A549 (cell line): Measurements from ENCODE around the gene TMC5. TPM values are rescaled to one million over a fixed set of nuclear protein-coding genes. Genes with fewer than 3 reads are reported as not detected.

Experiments
- ATAC-seq, 2 experiments: fragments of 200-7000 bp in 1 of 2; fragments of >200 bp in 1 of 2; cut with Nextera tagmentation in 1 of 2; cut with Tn5 transposase in 1 of 2; 3 replicates each; pipeline versions ENCODE4 v1.8.0 to v1.9.1; 2018 to 2020; ENCODE audit warnings: mild to moderate bottlenecking in 1 of 2, moderate library complexity in 1 of 2
- CTCF ChIA-PET: fragments of 300-600 bp; sonication (Branson Sonifier 250); formaldehyde crosslinking; extraction: SDS; loops from one replicate; lab custom pipeline; 2021; ENCODE audit warnings: antibody characterized with exemption, inconsistent platforms; lab: Yijun Ruan, JAX
- POLR2A ChIA-PET: fragments of 350-600 bp; formaldehyde crosslinking; extraction: SDS; loops from one replicate; lab custom pipeline; 2021; ENCODE audit warnings: antibody characterized with exemption, inconsistent platforms; lab: Yijun Ruan, JAX
- DNase-seq, 2 experiments: peaks; one replicate each; pipeline versions ENCODE4 v3.0.0 to v3.0.0-alpha.2; 2011 to 2016; ENCODE audit warnings: low read depth in 1 of 2, low spot score in 1 of 2
- FAIRE-seq: peaks from 2 replicates; lab custom pipeline; 2011; peaks lifted over from hg19 to GRCh38; lab: Jason Lieb, UNC
- H3K27ac ChIP-seq, 2 experiments: fragments of >200 bp; sonication (Bioruptor Twin); formaldehyde crosslinking; 3 replicates each; pipeline ENCODE4 v1.5.1; 2016 to 2017
- H3K4me1 ChIP-seq: fragments of >200 bp; sonication (Bioruptor Twin); formaldehyde crosslinking; 3 replicates; pipeline ENCODE4 v1.6.1; 2016
- H3K4me2 ChIP-seq: fragments of >200 bp; sonication (Bioruptor Twin); formaldehyde crosslinking; 3 replicates; pipeline ENCODE4 v1.6.1; 2016
- H3K4me3 ChIP-seq: fragments of >200 bp; sonication (Bioruptor Twin); formaldehyde crosslinking; 3 replicates; pipeline ENCODE4 v1.5.1; 2016
- H3K9me3 ChIP-seq: fragments of >200 bp; sonication (Bioruptor Twin); formaldehyde crosslinking; 3 replicates; pipeline ENCODE4 v1.6.1; 2016
- ATOH8 ChIP-seq: fragments of 250-450 bp; sonication (Bioruptor Pico); IDR thresholded peaks from 2 replicates; pipeline ENCODE4 v1.5.0; 2020; ENCODE audit warnings: low read depth, mild to moderate bottlenecking, moderate library complexity
- BHLHE40 ChIP-seq: IDR thresholded peaks from 2 replicates; pipeline ENCODE4 v1.6.1; 2012; ENCODE audit warnings: low read depth, low read length, inconsistent platforms
- CHD2 ChIP-seq: fragments of 150-350 bp; IDR thresholded peaks from 2 replicates; pipeline ENCODE4 v1.6.1; 2014; ENCODE audit warnings: low read length; ENCODE audit not compliant: partially characterized antibody
- CHD4 ChIP-seq: fragments of 200-600 bp; sonication (generic); IDR thresholded peaks from 2 replicates; pipeline ENCODE4 v1.6.1; 2016; ENCODE audit warnings: antibody characterized with exemption, mild to moderate bottlenecking, borderline replicate concordance
- ELK1 ChIP-seq: fragments of 150-350 bp; IDR thresholded peaks from 2 replicates; pipeline ENCODE4 v1.6.1; 2014; ENCODE audit warnings: low read depth, mild to moderate bottlenecking, low read length
- ESRRA ChIP-seq: fragments of 150-350 bp; IDR thresholded peaks from 2 replicates; pipeline ENCODE4 v1.6.1; 2014; ENCODE audit warnings: mild to moderate bottlenecking, low read length, borderline replicate concordance
- FOSB ChIP-seq: fragments of 250-450 bp; sonication (Bioruptor Pico); IDR thresholded peaks from 2 replicates; pipeline ENCODE4 v1.5.0; 2020; ENCODE audit warnings: mild to moderate bottlenecking, moderate library complexity
- HES2 ChIP-seq: fragments of >200 bp; sonication (Bioruptor Twin); formaldehyde crosslinking; IDR thresholded peaks from 2 replicates; pipeline ENCODE4 v1.6.1; 2016
- HEYL ChIP-seq: fragments of 250-450 bp; sonication (Bioruptor Pico); IDR thresholded peaks from 2 replicates; pipeline ENCODE4 v1.8.0; 2021; ENCODE audit warnings: mild to moderate bottlenecking, moderate library complexity
- HMGXB4 ChIP-seq: fragments of 250-450 bp; sonication (Bioruptor Pico); IDR thresholded peaks from 2 replicates; pipeline ENCODE4 v1.5.0; 2021; ENCODE audit warnings: mild to moderate bottlenecking, moderate library complexity, borderline replicate concordance
- HOXA7 ChIP-seq: fragments of 250-450 bp; sonication (Bioruptor Pico); IDR thresholded peaks from 2 replicates; pipeline ENCODE4 v1.5.0; 2020; ENCODE audit warnings: mild to moderate bottlenecking, moderate library complexity
- HOXB5 ChIP-seq: fragments of 250-450 bp; sonication (Bioruptor Pico); IDR thresholded peaks from 2 replicates; pipeline ENCODE4 v1.5.0; 2020; ENCODE audit warnings: mild to moderate bottlenecking, moderate library complexity
- KDM1A ChIP-seq: fragments of 200-600 bp; sonication (generic); IDR thresholded peaks from 2 replicates; pipeline ENCODE4 v1.6.1; 2016; ENCODE audit warnings: low read depth, mild to moderate bottlenecking
- KDM5A ChIP-seq: fragments of 200-600 bp; sonication (generic); IDR thresholded peaks from 2 replicates; pipeline ENCODE4 v1.6.1; 2016; ENCODE audit warnings: antibody characterized with exemption, mild to moderate bottlenecking
- NFE2L2 ChIP-seq: fragments of 150-350 bp; conservative IDR thresholded peaks from 2 replicates; pipeline ENCODE4 v1.6.1; 2014; ENCODE audit warnings: low read length
- NR3C1 ChIP-seq: fragments of >200 bp; sonication (Bioruptor Twin); formaldehyde crosslinking; IDR thresholded peaks from 3 replicates; pipeline ENCODE4 v1.6.1; 2017
- PBX3 ChIP-seq: IDR thresholded peaks from 2 replicates; pipeline ENCODE4 v1.6.1; 2012
- POLR2A ChIP-seq: IDR thresholded peaks from 2 replicates; pipeline ENCODE4 v1.6.1; 2012; ENCODE audit warnings: mild to moderate bottlenecking, low read length
- RARB ChIP-seq: fragments of 250-450 bp; sonication (Bioruptor Pico); IDR thresholded peaks from 2 replicates; pipeline ENCODE4 v1.8.0; 2021; ENCODE audit warnings: mild to moderate bottlenecking, moderate library complexity
- RCOR1 ChIP-seq: fragments of 150-350 bp; IDR thresholded peaks from 2 replicates; pipeline ENCODE4 v1.6.1; 2014; ENCODE audit warnings: antibody characterized with exemption, low read length, low read depth
- RNF2 ChIP-seq: fragments of 200-600 bp; sonication (generic); IDR thresholded peaks from 2 replicates; pipeline ENCODE4 v1.6.1; 2016; ENCODE audit warnings: low read depth, mild to moderate bottlenecking, antibody characterized with exemption, moderate library complexity, borderline replicate concordance
- ZC3H11A ChIP-seq: fragments of 450-650 bp; IDR thresholded peaks from 2 replicates; pipeline ENCODE4 v1.6.1; 2014; ENCODE audit warnings: antibody characterized with exemption, mild to moderate bottlenecking
- ZFP36 ChIP-seq: fragments of 450-650 bp; IDR thresholded peaks from 2 replicates; pipeline ENCODE4 v1.6.1; 2014; ENCODE audit warnings: borderline replicate concordance; ENCODE audit not compliant: partially characterized antibody
- ZSCAN20 ChIP-seq: fragments of 250-450 bp; sonication (Bioruptor Pico); IDR thresholded peaks from 2 replicates; pipeline ENCODE4 v1.8.0; 2022; ENCODE audit warnings: mild to moderate bottlenecking, moderate library complexity
- WGBS: methylation state at CpG from one replicate; pipeline ENCODE4 v1.1.6; 2017; ENCODE audit errors: missing lambda C conversion rate; 5-methylcytosine and 5-hydroxymethylcytosine counted together
- polyA plus RNA-seq, 4 experiments: library from polyadenylated mRNA; depleted of rRNA in 3 of 4; stranded (reverse); fragments of >200 nt; fragmentation: RNase III in 1 of 4; extraction: RNeasy Plus Mini Kit Qiagen cat#74134 plus additional on column Dnase treatment in 1 of 4; gene quantifications; 2 replicates in 3 of 4; 3 replicates in 1 of 4; pipeline ENCODE4 v1.2.3, GENCODE V29; 2011 to 2017
- TF ChIP-seq, protein P1 (sequence below): IDR thresholded peaks from 2 replicates; pipeline ENCODE4 v1.6.1; 2012; ENCODE audit warnings: low read depth, borderline replicate concordance
- TF ChIP-seq, protein P2 (sequence below): fragments of >200 bp; sonication (Bioruptor Twin); formaldehyde crosslinking; IDR thresholded peaks from 3 replicates; pipeline ENCODE4 v1.6.1; 2016

TMC5 gene
- polyA plus RNA-seq, 2 of the 4 experiments (the other 2 are of a cell fraction), result 8.3 to 17.1 TPM

GRCh38 chr16:19513377-19514053 is 95.8 kb downstream of the TMC5 start:
- FAIRE-seq, result no peak
- TF ChIP-seq BHLHE40, result no peak
- TF ChIP-seq KDM5A, result no peak
- TF ChIP-seq HEYL (CRISPR knock-in tag), result no peak
- no peak for TF ChIP-seq ELK1
- TF ChIP-seq RNF2, result no peak
- no peak for TF ChIP-seq HES2
- TF ChIP-seq POLR2A, result no peak
- TF ChIP-seq, protein P1, sequence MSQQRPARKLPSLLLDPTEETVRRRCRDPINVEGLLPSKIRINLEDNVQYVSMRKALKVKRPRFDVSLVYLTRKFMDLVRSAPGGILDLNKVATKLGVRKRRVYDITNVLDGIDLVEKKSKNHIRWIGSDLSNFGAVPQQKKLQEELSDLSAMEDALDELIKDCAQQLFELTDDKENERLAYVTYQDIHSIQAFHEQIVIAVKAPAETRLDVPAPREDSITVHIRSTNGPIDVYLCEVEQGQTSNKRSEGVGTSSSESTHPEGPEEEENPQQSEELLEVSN, result no peak
- no peak for TF ChIP-seq CHD4
- no peak for TF ChIP-seq HOXB5
- no peak for TF ChIP-seq CHD2
- TF ChIP-seq ZFP36, result no peak
- TF ChIP-seq KDM1A, result no peak
- no peak for TF ChIP-seq FOSB (CRISPR knock-in tag)
- TF ChIP-seq ZSCAN20 (CRISPR knock-in tag), result no peak
- TF ChIP-seq PBX3, result no peak
- TF ChIP-seq NR3C1, result no peak
- Histone ChIP-seq H3K4me3 (no peak overlapping the region), H3K9me3 (no peaks in the 10 kb centered on the region; the same call in 2 of the 3 replicates), H3K27ac (no peak overlapping the region), H3K4me1 (peaks cover 28% of the 10 kb centered on the region), H3K4me2 (no peak overlapping the region)
- ChIA-PET CTCF (interaction anchor here (4.6 kb wide), 1 partner anchor 11 kb away, joined by 31 read pairs; no protein-coding TSS in a partner anchor), POLR2A (no interaction called here)
- WGBS, result 95% methylated on average over 4 of the region's 4 CpGs
- ATAC-seq, result no peak
- no peak for DNase-seq

- peaks cover 50% of the 10 kb centered on the region for H3K4me1 ChIP-seq
- ATAC-seq (no peak), DNase-seq (no peak), FAIRE-seq (no peak)
- no peak overlapping the region for H3K4me2 ChIP-seq
- no peak overlapping the region for H3K4me3 ChIP-seq
- ChIA-PET CTCF (interaction anchor here (1.8 to 3.2 kb wide), 2 partner anchors 13 to 39 kb away, joined by 6 to 24 read pairs; partner anchors contain the start of gene VPS35L), POLR2A (no interaction called here)
- 67% methylated on average over 2 of the region's 2 CpGs for WGBS
- H3K9me3 ChIP-seq, result no peaks in the 10 kb centered on the region; the same call in 2 of the 3 replicates
- no peak overlapping the region for H3K27ac ChIP-seq
- TF ChIP-seq NR3C1 (no peak), ZFP36 (no peak), HMGXB4 (CRISPR knock-in tag) (no peak), KDM1A (no peak), ATOH8 (CRISPR knock-in tag) (no peak), HOXA7 (no peak), RCOR1 (no peak), ESRRA (no peak), POLR2A (no peak), HOXB5 (no peak), ZC3H11A (no peak), RARB (CRISPR knock-in tag) (no peak), NFE2L2 (no peak), ZSCAN20 (CRISPR knock-in tag) (no peak)
- TF ChIP-seq, protein P2, sequence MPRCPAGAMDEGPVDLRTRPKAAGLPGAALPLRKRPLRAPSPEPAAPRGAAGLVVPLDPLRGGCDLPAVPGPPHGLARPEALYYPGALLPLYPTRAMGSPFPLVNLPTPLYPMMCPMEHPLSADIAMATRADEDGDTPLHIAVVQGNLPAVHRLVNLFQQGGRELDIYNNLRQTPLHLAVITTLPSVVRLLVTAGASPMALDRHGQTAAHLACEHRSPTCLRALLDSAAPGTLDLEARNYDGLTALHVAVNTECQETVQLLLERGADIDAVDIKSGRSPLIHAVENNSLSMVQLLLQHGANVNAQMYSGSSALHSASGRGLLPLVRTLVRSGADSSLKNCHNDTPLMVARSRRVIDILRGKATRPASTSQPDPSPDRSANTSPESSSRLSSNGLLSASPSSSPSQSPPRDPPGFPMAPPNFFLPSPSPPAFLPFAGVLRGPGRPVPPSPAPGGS, result no peak
Observed at GRCh38 chr16:19515757-19516156, 98.1 kb downstream of the TMC5 start.
